Measurements from ENCODE around the gene CHRNA4.

Gene CHRNA4

GRCh38 chr20:63349516-63349895, 11.6 kb downstream of the CHRNA4 start:
- H2BK12ac ChIP-seq (ENCODE audit: low read length), result no peak overlapping the region
- H2BK15ac ChIP-seq (ENCODE audit: low read length), result no peak overlapping the region
- H3K9me3 ChIP-seq (replicated peaks in 1 of 2; ENCODE audit: control insufficient read depth in 2 of 2, insufficient read depth in 1 of 2, low read depth in 1 of 2, low read length in 2 of 2), result peaks cover 2 to 3% of the 10 kb centered on the region in 2 donors
- H3K23ac ChIP-seq (ENCODE audit: low read depth, low read length, poor library complexity), result peak overlapping the region; percentile 12
- no peak overlapping the region for H2BK120ac ChIP-seq (ENCODE audit: low read depth, low read length)
- H3K27me3 ChIP-seq (ENCODE audit: control insufficient read depth in 3 of 3, insufficient read depth in 3 of 3, low read depth in 1 of 3, low read length in 3 of 3), result peaks cover 0 to 3% (median 0%) of the 10 kb centered on the region in 3 experiments
- no peak overlapping the region for H3K4me3 ChIP-seq (ENCODE audit: low read length in 2 of 2)
- no peaks in the 10 kb centered on the region for H3K36me3 ChIP-seq (replicated peaks in 1 of 2; ENCODE audit: control insufficient read depth in 2 of 2, insufficient read depth in 2 of 2, low read length in 2 of 2)
- no CpG with 5 or more reads among the region's 29 CpGs for WGBS, 2 donors (ENCODE audit: extremely low coverage in 2 of 2, insufficient read length in 2 of 2, insufficient replicate concordance in 1 of 2)
- peak overlapping the region; percentile 17 for H4K8ac ChIP-seq (ENCODE audit: low read depth, low read length)
- H2AFZ ChIP-seq (ENCODE audit: low read length), result no peak overlapping the region
- H4K91ac ChIP-seq (ENCODE audit: low read depth, low read length, poor library complexity), result peak overlapping the region; percentile 12
- peaks cover 11% of the 10 kb centered on the region for H3K79me1 ChIP-seq (ENCODE audit: low read depth, low read length)
- no peak overlapping the region for H3K27ac ChIP-seq (replicated peaks; ENCODE audit: low read length)
- peaks cover 6 to 15% of the 10 kb centered on the region in 2 donors for H3K4me1 ChIP-seq (ENCODE audit: control insufficient read depth in 2 of 2, insufficient read depth in 1 of 2, low read depth in 1 of 2, low read length in 2 of 2)
- H3K14ac ChIP-seq (ENCODE audit: low read length), result no peak overlapping the region
- peak overlapping the region; percentile 44 for H3K9ac ChIP-seq (ENCODE audit: low read depth, low read length, poor library complexity)
- no peak overlapping the region for H3K18ac ChIP-seq (ENCODE audit: low read length)
- peak overlapping the region; percentile 24 for H2BK5ac ChIP-seq (ENCODE audit: low read length)
- DNase-seq (ENCODE audit: low spot score), result no peak
- no peak overlapping the region for H3K4me2 ChIP-seq (ENCODE audit: insufficient read depth, low read length, poor library complexity, severe bottlenecking)
- H3K4ac ChIP-seq (ENCODE audit: low read length), result no peak overlapping the region
- H2AK5ac ChIP-seq (ENCODE audit: low read depth, low read length), result peak overlapping the region; percentile 70

DNA sequence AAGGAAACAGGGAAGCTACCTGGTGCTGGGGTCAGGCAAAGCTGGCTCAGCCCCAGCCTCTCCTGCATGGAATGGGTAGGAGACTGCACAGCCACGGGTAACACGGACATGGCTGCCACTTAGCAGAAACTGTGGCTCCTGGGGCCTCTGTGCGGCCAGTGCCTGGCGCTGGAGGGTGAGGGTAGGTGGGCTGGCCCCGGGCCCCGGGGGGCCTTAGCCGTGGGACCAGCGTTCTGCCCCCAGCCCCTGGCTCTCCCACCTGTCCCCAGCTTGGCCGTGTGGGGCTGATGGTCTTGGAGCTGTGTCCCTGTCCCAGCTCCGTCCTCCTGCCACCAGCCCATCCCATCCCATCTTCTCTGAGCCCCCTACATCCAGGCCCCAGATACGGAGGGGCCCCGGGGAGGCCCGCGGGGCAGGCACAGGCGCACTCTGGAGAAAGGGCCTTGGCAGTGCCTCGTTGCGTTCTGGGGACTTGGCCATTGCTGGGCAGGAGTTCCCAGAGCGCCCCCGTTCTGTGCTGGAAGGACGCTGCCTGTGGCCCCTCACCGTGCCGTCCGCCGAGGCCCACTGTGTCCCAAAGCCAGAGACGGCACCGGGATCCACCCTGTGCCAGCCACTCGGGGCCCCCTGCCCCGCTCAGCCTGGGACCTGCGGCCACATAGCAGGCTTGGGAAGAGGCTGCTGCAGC, 12.2 kb downstream of the CHRNA4 start:
- DNase-seq (ENCODE audit: low spot score), result no peak
- Histone ChIP-seq H3K4me2 (ENCODE audit: insufficient read depth, low read length, poor library complexity, severe bottlenecking) (no peak overlapping the region), H3K14ac (ENCODE audit: low read length) (peak overlapping the region; percentile 56), H3K9ac (ENCODE audit: low read depth, low read length, poor library complexity) (no peak overlapping the region), H2BK5ac (ENCODE audit: low read length) (peak overlapping the region; percentile 24), H2AFZ (ENCODE audit: low read length) (no peak overlapping the region), H2BK120ac (ENCODE audit: low read depth, low read length) (no peak overlapping the region), H3K36me3 (replicated peaks in 1 of 2; ENCODE audit: control insufficient read depth in 2 of 2, insufficient read depth in 2 of 2, low read length in 2 of 2) (no peaks in the 10 kb centered on the region), H3K4me1 (ENCODE audit: control insufficient read depth in 2 of 2, insufficient read depth in 1 of 2, low read depth in 1 of 2, low read length in 2 of 2) (peaks cover 6 to 18% of the 10 kb centered on the region in 2 donors), H3K27ac (replicated peaks; ENCODE audit: low read length) (no peak overlapping the region), H4K8ac (ENCODE audit: low read depth, low read length) (peak overlapping the region; percentile 17), H2BK12ac (ENCODE audit: low read length) (no peak overlapping the region), H4K91ac (ENCODE audit: low read depth, low read length, poor library complexity) (peak overlapping the region; percentile 12), H2BK15ac (ENCODE audit: low read length) (no peak overlapping the region), H3K18ac (ENCODE audit: low read length) (peak overlapping the region; percentile 48), H2AK5ac (ENCODE audit: low read depth, low read length) (peak overlapping the region; percentile 46), H3K27me3 (ENCODE audit: control insufficient read depth in 3 of 3, insufficient read depth in 3 of 3, low read depth in 1 of 3, low read length in 3 of 3) (peaks cover 0 to 5% (median 0%) of the 10 kb centered on the region in 3 experiments), H3K79me1 (ENCODE audit: low read depth, low read length) (peaks cover 11% of the 10 kb centered on the region), H3K23ac (ENCODE audit: low read depth, low read length, poor library complexity) (peak overlapping the region; percentile 12), H3K4ac (ENCODE audit: low read length) (no peak overlapping the region), H3K4me3 (ENCODE audit: low read length in 2 of 2) (no peak overlapping the region), H3K9me3 (replicated peaks in 1 of 2; ENCODE audit: control insufficient read depth in 2 of 2, insufficient read depth in 1 of 2, low read depth in 1 of 2, low read length in 2 of 2) (peaks cover 2 to 3% of the 10 kb centered on the region in 2 donors)
- no CpG with 5 or more reads among the region's 29 CpGs for WGBS, 2 donors (ENCODE audit: extremely low coverage in 2 of 2, insufficient read length in 2 of 2, insufficient replicate concordance in 1 of 2)

GRCh38 chr20:63347950-63348827, 13.0 kb downstream of the CHRNA4 start:
- Histone ChIP-seq H3K27ac (replicated peaks; ENCODE audit: low read length) (no peak overlapping the region), H3K36me3 (replicated peaks in 1 of 2; ENCODE audit: control insufficient read depth in 2 of 2, insufficient read depth in 2 of 2, low read length in 2 of 2) (no peaks in the 10 kb centered on the region), H3K4ac (ENCODE audit: low read length) (no peak overlapping the region), H2AK5ac (ENCODE audit: low read depth, low read length) (peak overlapping the region; percentile 74), H3K79me1 (ENCODE audit: low read depth, low read length) (peaks cover 11% of the 10 kb centered on the region), H3K4me1 (ENCODE audit: control insufficient read depth in 2 of 2, insufficient read depth in 1 of 2, low read depth in 1 of 2, low read length in 2 of 2) (peaks cover 7 to 23% of the 10 kb centered on the region in 2 donors), H3K9ac (ENCODE audit: low read depth, low read length, poor library complexity) (no peak overlapping the region), H2BK15ac (ENCODE audit: low read length) (peak overlapping the region; percentile 14), H2BK12ac (ENCODE audit: low read length) (no peak overlapping the region), H3K18ac (ENCODE audit: low read length) (peak overlapping the region; percentile 74), H2BK120ac (ENCODE audit: low read depth, low read length) (peak overlapping the region; percentile 24), H3K23ac (ENCODE audit: low read depth, low read length, poor library complexity) (no peak overlapping the region), H3K14ac (ENCODE audit: low read length) (no peak overlapping the region), H3K4me3 (ENCODE audit: low read length in 2 of 2) (no peak overlapping the region), H4K8ac (ENCODE audit: low read depth, low read length) (peak overlapping the region; percentile 17), H3K27me3 (ENCODE audit: control insufficient read depth in 3 of 3, insufficient read depth in 3 of 3, low read depth in 1 of 3, low read length in 3 of 3) (peaks cover 0 to 11% (median 0%) of the 10 kb centered on the region in 3 experiments), H2AFZ (ENCODE audit: low read length) (peak overlapping the region; percentile 63), H3K4me2 (ENCODE audit: insufficient read depth, low read length, poor library complexity, severe bottlenecking) (no peak overlapping the region), H3K9me3 (replicated peaks in 1 of 2; ENCODE audit: control insufficient read depth in 2 of 2, insufficient read depth in 1 of 2, low read depth in 1 of 2, low read length in 2 of 2) (peaks cover 2 to 3% of the 10 kb centered on the region in 2 donors), H2BK5ac (ENCODE audit: low read length) (peak overlapping the region; percentile 60), H4K91ac (ENCODE audit: low read depth, low read length, poor library complexity) (no peak overlapping the region)
- DNase-seq (ENCODE audit: low spot score), result no peak
- no CpG with 5 or more reads among the region's 46 CpGs for WGBS, 2 donors (ENCODE audit: extremely low coverage in 2 of 2, insufficient read length in 2 of 2, insufficient replicate concordance in 1 of 2)
